Neuron (in vitro differentiated cells): ENCODE measurements around the gene CDK13.

Experiments
- H2AFZ ChIP-seq: one replicate; pipeline ENCODE4 v1.6.1; 2013; ENCODE audit warnings: low read depth, mild to moderate bottlenecking, inconsistent platforms, low read length, moderate library complexity
- H3K27me3 ChIP-seq: one replicate; pipeline ENCODE4 v1.6.1; 2013; ENCODE audit warnings: low read length; ENCODE audit not compliant: insufficient read depth
- H3K36me3 ChIP-seq: one replicate; pipeline ENCODE4 v1.6.1; 2013; ENCODE audit warnings: low read length; ENCODE audit not compliant: insufficient read depth
- H3K4me1 ChIP-seq: one replicate; pipeline ENCODE4 v1.6.1; 2013; ENCODE audit warnings: low read length; ENCODE audit not compliant: insufficient read depth
- H3K4me3 ChIP-seq: 2 replicates; pipeline ENCODE4 v1.5.1; 2013; ENCODE audit warnings: mild to moderate bottlenecking, low read length, moderate library complexity
- H3K9me3 ChIP-seq: one replicate; pipeline ENCODE4 v1.6.1; 2013; ENCODE audit warnings: low read length

The CDK13 gene

GRCh38 chr7:39926111-39926510, 23.9 kb upstream of the CDK13 start:
- no peak overlapping the region for H2AFZ ChIP-seq
- H3K4me1 ChIP-seq: no peaks in the 10 kb centered on the region
- no peaks in the 10 kb centered on the region for H3K9me3 ChIP-seq
- peaks cover 2% of the 10 kb centered on the region for H3K27me3 ChIP-seq
- H3K4me3 ChIP-seq: no peak overlapping the region
- H3K36me3 ChIP-seq: no peaks in the 10 kb centered on the region

DNA sequence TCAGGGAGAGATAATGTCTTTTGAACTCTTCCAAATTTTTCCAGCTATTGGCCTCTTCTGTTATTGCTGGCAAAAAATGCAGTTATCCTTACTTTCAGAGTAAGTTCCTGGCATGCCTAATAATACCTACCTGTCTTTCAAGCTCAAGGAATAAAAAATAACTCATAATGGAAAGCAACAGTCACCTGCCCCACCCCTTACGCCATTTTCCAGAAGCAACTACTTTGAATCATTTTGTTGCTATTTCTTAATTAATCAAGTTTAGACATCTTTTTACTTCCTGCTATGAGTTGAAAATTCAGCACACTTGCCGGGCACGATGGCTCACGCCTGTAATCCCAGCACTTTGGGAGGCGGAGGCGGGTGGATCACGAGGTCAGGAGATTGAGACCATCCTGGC, 23.0 kb upstream of the CDK13 start:
- Histone ChIP-seq H3K27me3 (peaks cover 2% of the 10 kb centered on the region), H2AFZ (no peak overlapping the region), H3K4me1 (no peaks in the 10 kb centered on the region), H3K4me3 (no peak overlapping the region), H3K36me3 (no peaks in the 10 kb centered on the region), H3K9me3 (no peaks in the 10 kb centered on the region)

- Histone ChIP-seq H3K4me3 (no peak overlapping the region), H3K4me1 (peaks cover 8% of the 10 kb centered on the region), H3K9me3 (no peaks in the 10 kb centered on the region), H3K27me3 (no peaks in the 10 kb centered on the region), H2AFZ (no peak overlapping the region), H3K36me3 (no peaks in the 10 kb centered on the region)
Observed at GRCh38 chr7:39934132-39934531, 15.9 kb upstream of the CDK13 start.

GRCh38 chr7:39936761-39937160, 13.3 kb upstream of the CDK13 start:
- no peaks in the 10 kb centered on the region for H3K27me3 ChIP-seq
- no peak overlapping the region for H3K4me3 ChIP-seq
- no peaks in the 10 kb centered on the region for H3K36me3 ChIP-seq
- no peak overlapping the region for H2AFZ ChIP-seq
- H3K4me1 ChIP-seq: peaks cover 8% of the 10 kb centered on the region
- no peaks in the 10 kb centered on the region for H3K9me3 ChIP-seq

DNA sequence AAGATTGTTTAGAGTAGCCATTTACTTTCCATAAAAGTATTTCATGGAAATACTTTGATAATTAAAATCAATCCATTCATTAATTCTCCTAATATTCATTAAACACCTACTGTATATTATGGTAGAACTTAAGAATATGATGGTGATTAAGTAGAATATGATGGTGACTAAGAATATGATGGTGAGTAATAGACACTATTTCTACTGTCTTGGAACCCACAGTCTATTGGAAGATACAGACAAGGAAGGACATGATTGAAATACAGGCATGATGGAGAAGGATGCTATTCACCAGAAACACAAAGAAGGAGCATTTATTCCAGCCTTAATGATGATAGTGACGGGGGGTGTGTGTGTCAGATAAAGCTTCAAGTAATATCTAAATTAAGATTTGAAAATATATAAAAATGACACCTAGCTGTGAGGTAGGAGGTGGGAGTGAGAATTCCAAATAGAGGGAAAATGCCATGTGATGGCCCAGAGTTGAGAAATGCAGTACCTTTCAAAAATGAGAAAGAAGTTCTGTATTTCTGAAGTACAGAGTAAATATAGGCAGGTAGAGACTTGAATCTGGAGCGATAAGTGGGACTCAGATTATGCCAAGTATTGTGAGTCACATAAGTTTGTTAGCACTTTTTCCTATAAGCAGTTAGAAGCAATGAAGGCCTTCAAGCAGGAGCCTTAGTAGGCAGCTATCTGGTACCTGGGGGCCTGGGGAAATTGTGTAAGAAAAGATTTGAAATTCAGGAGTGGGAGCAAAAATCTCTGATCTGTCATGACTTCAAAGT, 12.5 kb upstream of the CDK13 start:
- no peaks in the 10 kb centered on the region for H3K9me3 ChIP-seq
- H2AFZ ChIP-seq: no peak overlapping the region
- H3K4me1 ChIP-seq: peaks cover 8% of the 10 kb centered on the region
- H3K4me3 ChIP-seq: no peak overlapping the region
- no peaks in the 10 kb centered on the region for H3K36me3 ChIP-seq
- no peaks in the 10 kb centered on the region for H3K27me3 ChIP-seq

GRCh38 chr7:39942883-39943282, 7.2 kb upstream of the CDK13 start:
- no peak overlapping the region for H2AFZ ChIP-seq
- no peaks in the 10 kb centered on the region for H3K36me3 ChIP-seq
- H3K27me3 ChIP-seq: no peaks in the 10 kb centered on the region
- no peaks in the 10 kb centered on the region for H3K9me3 ChIP-seq
- H3K4me1 ChIP-seq: no peaks in the 10 kb centered on the region
- no peak overlapping the region for H3K4me3 ChIP-seq

GRCh38 chr7:39946693-39947092, 3.4 kb upstream of the CDK13 start:
- Histone ChIP-seq H3K27me3 (no peaks in the 10 kb centered on the region), H2AFZ (no peak overlapping the region), H3K4me1 (peaks cover 4% of the 10 kb centered on the region), H3K9me3 (no peaks in the 10 kb centered on the region), H3K36me3 (no peaks in the 10 kb centered on the region), H3K4me3 (no peak overlapping the region)

DNA sequence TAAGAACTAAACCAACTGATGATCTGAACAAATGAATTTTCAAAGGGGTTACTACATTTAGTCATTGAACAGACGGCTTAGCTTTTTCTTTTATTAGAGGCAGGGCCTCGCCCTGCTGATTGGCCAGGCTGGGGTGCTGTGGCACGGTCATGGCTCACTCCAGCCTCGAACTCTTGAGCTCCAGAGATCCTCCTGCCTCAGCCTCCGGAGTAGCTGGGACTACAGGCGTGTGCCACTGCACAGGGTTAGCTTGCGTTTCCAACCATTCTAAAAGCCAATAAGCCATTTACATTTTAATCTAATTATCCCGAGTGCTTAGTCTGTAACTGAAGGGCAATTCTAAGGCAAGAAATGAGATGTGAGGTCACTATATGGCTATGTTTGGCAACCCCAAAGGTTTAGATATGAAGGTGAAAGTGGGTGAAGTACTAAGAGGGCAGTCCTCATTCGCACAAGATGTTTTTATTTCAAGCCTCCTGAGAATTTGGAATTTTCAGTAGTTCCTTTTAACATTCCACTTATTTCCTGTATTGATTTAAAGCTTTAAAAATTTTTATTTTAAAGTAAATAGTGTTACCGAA, 1.6 kb upstream of the CDK13 start:
- Histone ChIP-seq H3K4me1 (peaks cover 8% of the 10 kb centered on the region), H3K36me3 (no peaks in the 10 kb centered on the region), H3K27me3 (no peaks in the 10 kb centered on the region), H3K4me3 (peak overlapping the region; percentile 98), H3K9me3 (peaks cover under 1% of the 10 kb centered on the region), H2AFZ (no peak overlapping the region)

GRCh38 chr7:39948956-39949928, 814 bp upstream of the CDK13 start:
- Histone ChIP-seq H3K4me3 (peak overlapping the region; percentile 98), H3K9me3 (peaks cover 3% of the 10 kb centered on the region), H2AFZ (no peak overlapping the region), H3K27me3 (no peaks in the 10 kb centered on the region), H3K4me1 (peaks cover 10% of the 10 kb centered on the region), H3K36me3 (no peaks in the 10 kb centered on the region)

DNA sequence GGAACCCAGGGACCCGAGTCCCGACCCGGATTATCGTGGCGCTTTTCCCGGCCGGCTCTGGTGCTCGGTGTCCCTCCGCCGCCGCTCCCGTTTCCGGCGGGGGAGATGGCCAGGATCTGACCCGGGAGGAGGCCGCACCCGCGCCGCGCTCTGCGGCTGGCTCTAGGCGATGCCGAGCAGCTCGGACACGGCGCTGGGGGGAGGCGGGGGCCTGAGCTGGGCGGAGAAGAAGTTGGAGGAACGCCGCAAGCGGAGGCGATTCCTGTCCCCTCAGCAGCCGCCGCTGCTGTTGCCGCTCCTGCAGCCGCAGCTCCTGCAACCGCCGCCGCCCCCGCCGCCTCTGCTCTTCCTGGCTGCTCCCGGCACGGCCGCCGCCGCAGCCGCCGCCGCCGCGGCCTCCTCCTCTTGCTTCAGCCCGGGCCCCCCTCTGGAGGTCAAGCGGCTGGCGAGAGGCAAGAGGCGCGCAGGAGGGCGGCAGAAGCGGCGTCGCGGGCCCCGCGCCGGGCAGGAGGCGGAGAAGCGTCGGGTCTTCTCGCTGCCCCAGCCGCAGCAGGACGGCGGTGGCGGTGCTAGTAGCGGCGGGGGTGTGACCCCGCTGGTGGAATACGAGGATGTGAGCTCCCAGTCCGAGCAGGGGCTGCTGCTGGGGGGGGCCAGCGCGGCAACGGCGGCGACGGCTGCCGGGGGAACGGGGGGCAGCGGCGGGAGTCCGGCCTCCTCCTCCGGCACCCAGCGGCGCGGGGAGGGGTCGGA, 593 bp downstream of the CDK13 start:
- Histone ChIP-seq H3K4me1 (peaks cover 13% of the 10 kb centered on the region), H3K27me3 (no peaks in the 10 kb centered on the region), H2AFZ (no peak overlapping the region), H3K9me3 (peaks cover 3% of the 10 kb centered on the region), H3K36me3 (no peaks in the 10 kb centered on the region), H3K4me3 (peak overlapping the region; percentile 98)

DNA sequence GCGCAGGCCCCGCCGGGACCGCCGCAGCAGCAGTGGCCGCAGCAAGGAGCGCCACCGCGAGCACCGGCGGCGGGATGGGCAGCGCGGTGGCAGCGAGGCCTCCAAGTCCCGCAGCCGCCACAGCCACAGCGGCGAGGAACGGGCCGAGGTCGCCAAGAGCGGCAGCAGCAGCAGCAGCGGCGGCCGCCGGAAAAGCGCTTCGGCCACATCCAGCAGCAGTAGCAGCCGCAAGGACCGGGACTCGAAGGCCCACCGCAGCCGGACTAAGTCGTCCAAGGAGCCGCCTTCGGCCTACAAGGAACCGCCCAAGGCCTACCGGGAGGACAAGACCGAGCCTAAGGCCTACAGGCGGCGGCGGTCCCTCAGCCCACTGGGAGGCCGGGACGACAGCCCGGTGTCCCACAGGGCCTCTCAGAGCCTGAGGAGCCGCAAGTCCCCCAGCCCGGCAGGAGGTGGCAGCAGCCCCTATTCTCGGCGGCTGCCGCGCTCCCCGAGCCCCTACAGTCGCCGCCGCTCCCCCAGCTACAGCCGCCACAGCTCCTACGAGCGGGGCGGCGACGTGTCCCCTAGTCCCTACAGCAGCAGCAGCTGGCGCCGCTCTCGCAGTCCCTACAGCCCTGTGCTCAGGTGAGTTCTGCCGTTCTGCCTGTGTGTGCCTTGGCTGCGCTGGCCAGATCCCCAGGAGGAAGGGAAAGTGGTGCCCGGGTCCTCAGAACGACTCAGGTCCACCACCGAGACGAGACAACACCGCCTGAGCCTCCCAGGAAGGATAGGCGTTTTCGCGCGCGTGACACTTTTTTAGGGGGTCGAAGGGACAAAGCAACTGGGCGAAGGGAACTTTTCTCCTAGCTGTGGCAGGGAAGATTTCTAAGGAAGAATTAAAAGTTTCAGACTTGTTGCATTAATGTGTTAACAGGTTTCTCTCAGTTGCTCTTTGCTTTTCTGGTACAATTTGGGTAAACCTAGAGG, 1.5 kb downstream of the CDK13 start:
- H3K36me3 ChIP-seq: no peaks in the 10 kb centered on the region
- H3K4me1 ChIP-seq: peaks cover 13% of the 10 kb centered on the region
- H2AFZ ChIP-seq: no peak overlapping the region
- no peaks in the 10 kb centered on the region for H3K27me3 ChIP-seq
- H3K4me3 ChIP-seq: peak overlapping the region; percentile 98
- peaks cover 3% of the 10 kb centered on the region for H3K9me3 ChIP-seq

DNA sequence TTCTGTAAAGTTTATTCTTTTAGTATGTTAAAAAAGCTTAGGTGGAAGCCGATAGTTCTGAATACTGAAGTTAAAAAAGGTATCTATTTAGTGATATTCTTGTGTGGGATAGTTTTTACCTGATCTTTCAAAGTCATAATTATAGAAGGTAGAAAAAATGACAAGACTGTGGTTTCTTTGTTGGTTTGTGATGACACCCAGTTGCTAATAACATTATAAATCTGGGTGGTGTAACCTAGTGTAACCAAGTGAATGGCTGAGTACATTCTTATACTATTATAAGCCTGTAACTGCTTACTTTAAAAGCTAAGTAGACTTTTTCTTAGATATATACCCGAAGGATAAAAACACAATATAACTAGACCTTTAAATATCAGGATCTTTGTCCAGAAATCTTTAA, 2.3 kb downstream of the CDK13 start:
- Histone ChIP-seq H2AFZ (no peak overlapping the region), H3K4me1 (peaks cover 13% of the 10 kb centered on the region), H3K36me3 (no peaks in the 10 kb centered on the region), H3K27me3 (no peaks in the 10 kb centered on the region), H3K9me3 (peaks cover 3% of the 10 kb centered on the region), H3K4me3 (peak overlapping the region; percentile 98)
